GM19372 (cell line): ENCODE data around the gene ELL.

Experiments used
- ATAC-seq: cut with Tn5 transposase; IDR thresholded peaks from one replicate; pipeline ENCODE4 v1.9.1; 2021; ENCODE audit warnings: mild to moderate bottlenecking, low read depth, moderate library complexity; ENCODE audit not compliant: unreplicated experiment

The ELL gene

DNA sequence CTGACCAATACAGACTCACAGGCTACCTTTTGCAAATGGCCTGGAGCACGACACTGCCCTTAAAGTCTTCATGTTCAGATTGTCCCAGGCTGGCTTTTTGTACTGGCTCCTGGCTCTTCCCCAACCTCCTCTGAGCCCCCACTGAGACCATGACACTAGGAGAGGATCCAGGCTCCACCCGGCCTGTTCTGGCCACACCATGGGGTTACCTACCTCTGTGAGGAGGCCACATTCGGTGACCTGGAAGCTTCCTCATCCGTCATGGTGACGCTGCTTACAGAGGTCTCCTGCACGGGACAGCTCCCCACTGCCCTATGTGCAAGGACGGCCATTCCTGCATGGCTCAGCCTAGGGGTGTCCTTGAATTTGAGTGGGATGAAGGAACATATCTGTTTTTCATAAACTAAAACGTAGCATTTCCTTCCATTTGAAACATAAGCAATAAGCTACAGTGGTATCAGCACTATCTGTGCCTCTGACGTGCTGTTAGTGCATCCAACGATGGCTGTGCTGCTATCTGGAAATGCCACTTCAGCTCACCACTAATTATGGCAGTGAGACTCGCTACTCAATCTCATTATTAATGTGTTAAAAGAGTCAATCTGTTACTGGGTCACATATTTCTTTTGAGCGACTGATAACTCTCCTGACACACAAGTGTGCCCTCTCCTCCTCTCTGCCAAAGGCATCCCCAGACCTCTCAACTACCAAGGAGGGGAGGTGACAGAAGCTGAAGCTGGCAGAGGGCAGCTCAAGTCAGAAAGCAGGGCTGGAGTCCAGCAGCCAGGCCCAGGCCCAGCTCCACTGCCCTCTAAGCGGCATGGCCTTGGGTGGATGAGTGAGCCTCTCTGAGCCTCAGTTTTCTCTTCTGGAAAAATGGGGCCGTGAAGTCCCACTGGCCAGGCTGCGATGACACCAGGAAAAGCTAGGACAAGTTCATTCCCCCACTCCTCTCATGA lies 29.6 kb downstream of the ELL start:
- no peak for ATAC-seq

DNA sequence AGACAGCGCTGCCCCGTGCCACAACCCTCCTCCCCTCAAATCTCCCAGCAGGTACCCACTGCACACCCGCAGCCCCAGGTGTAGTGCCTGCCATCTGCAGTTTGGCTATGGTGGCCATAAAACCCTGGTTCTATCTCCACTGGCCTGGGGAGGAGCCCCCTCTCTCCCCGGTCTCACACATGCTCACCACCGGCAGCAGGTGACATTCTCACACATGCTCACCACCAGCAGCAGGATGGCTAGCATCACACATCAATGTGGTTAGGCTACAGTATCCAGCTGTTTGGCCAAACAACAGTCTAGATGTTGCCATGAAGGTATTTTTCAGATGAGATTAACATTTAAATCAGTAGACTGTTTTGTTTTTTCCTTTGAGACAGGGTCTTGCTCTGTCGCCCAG lies 31.1 kb downstream of the ELL start:
- no peak for ATAC-seq

DNA sequence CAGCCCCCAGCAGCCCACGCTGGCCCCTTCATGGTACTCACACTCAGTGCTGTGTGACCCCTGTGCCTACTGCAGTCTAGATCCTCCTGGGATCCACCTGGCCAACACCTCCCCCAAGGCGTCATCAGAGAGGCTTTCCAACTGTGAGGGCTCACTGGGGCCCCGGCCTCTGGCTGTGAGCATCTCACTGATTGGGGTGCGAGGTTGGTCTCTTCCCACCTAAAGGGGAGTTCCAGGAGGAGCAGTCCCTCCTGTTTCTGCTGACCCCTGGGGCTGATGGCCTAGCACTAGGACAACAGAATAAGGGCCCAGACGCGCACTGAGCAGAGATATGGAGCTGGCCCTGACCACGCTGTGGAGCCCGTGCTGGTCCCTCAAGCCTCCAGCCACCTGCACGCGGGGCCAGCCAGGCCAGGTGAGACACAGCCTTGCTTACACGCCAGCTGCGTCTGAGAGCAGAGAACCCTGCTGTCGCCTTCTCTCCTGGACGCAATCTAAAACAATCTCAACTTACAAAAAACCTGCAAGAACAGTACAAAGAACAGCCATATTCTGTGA lies 32.2 kb downstream of the ELL start:
- ATAC-seq = no peak

DNA sequence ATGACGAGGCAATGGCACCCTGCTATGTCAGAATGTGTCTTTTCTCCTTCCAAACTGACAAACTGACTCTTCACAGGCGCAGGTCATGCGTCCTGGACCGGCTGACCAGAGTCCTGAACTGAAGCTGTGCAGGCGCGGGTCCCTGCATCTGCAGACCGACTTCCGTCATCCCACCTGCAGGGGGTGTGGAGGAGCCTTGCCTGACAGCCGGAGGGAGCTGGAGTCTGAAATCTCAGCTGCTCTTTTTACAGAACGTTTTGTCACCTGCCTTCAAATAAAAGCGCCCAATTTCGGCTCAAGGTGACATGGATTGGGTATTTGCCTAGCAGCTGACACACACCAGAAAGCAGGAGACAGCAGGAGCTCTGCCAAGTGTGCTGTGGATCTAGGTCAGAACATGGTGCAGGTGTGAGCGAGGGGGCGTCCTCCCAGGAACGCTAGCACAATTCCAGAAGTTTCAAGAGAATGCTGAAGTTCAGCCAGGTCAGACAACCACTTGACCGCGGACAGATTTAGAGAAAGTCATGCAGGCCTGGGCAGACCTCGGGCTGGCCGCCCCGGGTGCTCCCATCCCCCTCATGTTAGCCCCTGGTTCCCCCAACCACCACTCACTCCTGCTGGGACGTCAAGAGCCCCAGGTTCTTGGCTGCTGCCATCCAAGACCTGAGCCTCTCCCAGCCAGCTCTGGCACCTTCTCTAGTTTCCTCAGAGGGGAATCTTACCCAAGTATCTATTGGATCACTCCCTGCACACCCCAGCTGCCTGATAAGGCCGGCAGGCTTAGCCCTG lies 32.8 kb downstream of the ELL start:
- ATAC-seq = no peak

DNA sequence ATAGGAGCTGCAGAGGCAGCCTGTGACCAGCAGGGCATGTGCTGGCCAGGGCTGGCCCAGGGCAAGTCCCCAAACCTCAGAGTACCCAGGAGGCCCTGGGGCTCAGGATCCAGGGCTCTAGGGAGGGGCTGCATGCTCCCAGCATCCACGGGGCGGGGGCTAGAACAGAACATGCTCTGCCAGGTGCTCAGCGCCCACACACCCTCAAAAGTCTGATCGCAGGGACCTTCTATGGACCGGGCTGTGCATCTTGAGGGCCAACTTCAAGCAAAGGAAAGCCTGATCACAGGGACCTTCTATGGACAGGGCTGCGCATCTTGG lies 33.5 kb downstream of the ELL start:
- ATAC-seq = no peak

DNA sequence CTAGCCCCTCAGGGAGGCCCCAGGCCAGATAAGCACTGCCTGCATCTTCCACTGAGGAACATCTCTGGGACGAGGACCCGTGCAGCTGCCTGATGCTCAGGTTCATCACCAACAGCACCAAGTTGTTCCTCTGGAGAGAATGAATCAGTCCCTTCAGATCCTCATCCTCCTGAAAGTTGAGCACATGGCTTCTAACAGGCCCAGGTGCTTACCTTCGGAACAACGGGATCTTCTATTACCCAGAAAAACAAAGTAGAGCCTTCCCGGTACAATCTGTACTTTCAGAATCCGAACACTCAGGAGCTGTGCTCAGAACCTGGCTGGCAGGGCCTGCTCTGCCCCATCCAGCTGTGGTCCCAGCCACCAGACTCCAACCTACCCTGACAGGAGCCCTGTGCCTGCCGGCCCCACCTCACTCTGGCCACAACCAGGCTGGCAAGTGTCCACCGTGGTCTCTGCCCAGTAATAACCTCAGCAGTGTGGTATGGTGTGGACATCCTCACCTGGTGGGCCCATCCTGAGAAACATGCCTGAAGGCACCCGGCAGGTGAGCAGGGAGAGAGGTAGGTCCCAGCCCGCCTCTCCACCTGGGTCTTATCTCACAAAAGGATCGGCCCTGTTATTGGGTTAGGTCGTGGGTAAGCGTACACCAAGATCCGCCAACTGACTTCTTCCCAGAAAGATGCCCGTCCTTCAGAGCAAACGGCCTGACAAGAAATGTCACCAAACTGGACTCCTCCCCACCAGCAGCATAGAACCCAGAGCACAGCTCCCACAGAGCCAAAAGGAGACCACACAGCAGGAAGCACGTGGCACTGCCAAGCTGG lies 34.1 kb downstream of the ELL start:
- no peak for ATAC-seq

DNA sequence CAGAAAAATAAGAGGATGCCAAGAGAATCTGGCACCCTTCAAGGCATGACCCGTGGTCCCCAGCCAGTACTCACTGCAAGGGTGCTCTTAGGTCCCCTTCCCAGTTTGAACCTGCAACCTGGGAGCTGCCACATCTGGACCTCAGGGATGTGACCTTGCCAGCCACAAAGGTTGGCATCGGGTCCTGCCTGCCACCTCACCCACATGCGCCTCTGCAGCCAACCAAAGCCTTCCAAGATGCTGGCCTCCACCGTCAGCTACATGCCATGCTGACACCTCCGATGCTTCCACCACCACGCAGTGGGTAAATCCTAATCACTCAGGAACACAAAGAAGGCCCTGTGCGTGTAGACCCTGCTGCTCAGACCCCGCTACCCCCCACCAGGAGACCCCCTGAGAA lies 35.1 kb downstream of the ELL start:
- ATAC-seq = no peak

DNA sequence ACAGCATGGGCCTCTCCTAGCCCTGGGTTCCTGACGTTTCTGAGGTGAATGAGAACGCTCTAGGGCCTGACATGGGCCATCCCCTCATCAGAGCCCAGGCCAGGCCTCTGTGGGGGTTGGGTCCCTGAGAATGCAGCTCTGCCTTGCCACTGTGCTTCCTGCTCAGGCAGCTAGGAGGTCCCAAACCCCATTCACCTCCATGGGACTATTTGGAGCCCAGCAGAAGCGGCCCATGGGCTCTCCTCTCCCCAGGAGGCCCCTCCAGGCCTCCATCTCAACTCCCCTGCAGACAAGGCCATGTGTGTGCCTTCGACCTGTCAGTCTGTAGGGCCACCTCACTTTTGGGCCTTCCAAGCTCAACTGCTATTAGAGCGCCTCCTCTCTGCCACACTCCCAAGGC lies 36.9 kb downstream of the ELL start:
- no peak for ATAC-seq

DNA sequence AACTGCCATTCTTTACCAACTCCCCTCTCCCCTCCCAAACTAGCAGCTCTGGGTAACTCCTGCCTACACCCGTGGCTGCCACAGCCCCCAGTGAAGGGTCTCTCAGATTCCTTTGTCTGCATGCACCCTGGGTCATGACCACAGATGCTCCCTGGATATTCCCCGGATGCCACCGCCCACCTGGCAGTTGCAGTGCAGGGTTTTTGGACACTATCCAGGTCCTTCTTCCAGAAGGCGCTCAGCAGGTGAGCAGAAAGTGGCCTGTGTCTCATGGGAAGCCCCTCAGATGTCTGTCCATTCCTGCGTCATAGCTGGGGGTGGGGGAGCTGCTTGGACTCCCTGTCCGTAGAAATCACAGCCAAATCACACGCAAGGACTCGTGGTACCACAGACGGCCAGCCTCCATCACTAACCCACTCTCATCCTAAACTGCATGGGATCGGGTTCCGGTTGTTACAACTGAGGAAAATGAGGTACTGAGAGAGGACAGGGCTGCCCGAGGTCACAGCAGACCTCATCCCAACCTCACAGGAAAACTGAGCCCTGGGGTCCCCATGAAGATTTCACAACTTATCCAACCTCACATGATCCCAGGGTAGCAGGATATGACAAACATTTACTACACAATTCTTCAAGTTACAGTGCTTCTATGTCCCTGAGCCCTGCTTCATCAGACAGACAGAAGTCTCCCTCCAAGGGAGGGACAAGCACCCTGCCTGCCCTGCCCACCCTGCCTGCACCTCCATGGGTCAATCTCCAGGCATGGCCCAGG lies 38.6 kb downstream of the ELL start:
- ATAC-seq = no peak

DNA sequence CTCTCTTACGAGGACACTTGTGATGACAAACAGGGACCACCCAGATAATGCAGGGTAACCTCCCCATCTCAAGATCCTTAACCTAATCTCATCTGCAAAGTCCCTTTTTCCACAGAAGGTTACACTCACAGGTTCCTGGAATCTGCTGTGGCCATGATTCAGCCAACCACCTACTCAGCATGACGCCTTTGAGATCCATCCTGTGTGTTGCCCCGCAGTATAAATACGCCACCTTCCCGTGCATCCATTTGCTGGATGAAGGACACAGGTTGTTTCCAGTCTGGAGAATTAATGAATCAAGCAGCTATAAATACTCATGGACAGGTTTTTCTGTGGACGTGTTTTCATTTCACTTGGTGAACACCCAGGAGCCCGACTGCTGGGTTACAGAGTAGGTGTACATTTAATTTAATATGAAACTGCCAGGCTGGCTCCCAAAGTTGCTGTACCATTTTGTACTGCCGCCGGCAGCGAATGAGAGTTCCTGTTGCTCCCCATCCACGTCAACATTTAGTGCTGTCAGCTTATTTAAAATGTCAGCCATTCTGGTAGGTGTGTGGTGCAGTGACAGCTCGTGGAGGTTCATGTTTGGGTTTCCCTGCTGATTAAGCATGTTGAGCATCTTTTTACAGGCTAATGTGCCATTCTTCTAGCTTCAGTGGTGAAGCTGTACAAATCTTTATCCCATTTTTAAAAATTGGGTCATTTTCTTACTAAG lies 40.2 kb downstream of the ELL start:
- ATAC-seq = no peak

DNA sequence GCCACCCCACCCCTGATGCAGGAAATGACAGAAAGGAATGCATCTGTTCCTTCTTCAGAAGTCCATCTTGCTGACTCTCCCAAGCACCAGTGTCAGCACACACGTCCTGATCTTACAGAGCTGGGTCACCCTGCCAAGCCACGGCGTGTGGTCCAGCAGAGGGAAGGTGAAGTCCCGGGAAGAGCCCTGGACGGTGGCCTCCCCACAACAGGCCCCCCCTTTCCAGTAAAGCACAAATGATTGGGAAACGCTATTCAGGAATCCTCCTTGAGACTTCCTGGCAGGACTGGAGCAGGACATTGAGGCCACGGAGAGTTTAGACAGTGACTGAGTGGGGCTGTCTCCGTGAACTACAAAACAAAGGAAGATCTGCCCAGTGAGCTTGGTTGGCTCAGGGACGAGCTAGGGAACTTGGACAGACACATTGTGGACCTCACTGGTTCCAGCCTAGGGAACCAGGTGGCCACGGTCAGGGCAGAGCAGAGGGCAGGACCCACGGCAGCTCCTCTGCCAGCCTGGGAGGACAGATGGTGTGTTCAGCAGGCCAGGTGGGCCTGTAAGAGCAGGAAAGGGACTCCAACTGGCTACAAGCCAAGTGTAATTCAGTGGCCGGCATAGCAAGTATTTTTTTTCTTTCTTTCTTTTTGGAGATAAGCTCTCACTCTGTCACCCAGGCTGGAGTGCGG lies 41.7 kb downstream of the ELL start:
- no peak for ATAC-seq

DNA sequence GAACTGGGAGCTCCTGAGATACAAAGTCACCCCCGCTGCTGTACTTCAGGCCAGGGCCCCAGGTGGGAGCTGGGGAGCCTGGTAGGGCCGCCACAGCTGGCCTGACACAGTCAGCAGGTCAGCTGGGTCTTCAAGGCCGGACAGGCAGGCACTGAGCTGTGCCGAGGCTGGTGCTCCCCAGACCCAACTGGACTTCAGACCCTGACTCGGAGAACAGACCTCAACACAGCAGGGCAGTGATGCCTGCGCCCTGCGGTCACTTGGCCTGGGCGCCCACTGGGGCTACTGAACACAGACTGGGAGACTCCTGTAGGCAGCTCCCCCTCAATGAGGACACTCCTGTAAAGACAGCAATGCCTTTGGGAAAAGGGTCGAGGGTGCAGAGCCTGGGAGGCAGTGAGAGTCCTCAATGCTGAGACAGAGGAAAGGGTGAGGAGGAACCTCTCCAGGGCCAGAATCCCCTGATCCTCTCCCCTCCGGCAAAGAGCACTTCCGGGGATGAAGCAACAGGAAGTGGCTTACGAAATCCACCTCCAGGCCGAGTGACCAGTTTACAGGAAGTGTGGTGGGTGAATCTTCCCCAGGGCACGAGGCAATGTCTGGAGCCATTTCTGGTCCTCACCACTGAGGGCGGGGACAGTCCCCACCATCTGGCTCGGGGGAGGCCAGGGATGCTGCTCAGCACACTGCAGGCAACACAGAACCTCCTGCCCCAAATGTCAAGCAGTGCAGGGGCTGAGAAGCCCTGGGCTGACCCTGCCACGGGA lies 43.1 kb downstream of the ELL start:
- peak; percentile 72 for ATAC-seq

DNA sequence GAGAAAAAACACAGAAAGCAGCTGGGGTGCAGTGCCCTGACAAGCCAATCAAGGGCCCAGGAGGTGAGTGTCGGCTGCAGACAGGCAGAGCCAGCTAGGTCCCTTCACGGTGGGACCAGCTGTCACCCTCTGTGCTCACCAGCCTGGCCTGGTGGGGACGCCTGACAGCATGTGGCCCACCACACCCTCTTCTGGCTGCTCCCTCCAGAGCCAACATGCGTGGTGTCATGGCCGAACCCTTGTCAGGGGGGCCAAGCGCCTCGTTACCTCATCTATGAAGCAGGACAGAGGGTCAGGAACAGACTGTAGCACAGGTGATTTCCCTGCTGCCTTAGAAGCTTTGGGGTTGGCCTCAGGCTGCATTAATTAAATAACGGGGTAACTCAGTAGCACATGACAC lies 43.9 kb downstream of the ELL start:
- no peak for ATAC-seq

DNA sequence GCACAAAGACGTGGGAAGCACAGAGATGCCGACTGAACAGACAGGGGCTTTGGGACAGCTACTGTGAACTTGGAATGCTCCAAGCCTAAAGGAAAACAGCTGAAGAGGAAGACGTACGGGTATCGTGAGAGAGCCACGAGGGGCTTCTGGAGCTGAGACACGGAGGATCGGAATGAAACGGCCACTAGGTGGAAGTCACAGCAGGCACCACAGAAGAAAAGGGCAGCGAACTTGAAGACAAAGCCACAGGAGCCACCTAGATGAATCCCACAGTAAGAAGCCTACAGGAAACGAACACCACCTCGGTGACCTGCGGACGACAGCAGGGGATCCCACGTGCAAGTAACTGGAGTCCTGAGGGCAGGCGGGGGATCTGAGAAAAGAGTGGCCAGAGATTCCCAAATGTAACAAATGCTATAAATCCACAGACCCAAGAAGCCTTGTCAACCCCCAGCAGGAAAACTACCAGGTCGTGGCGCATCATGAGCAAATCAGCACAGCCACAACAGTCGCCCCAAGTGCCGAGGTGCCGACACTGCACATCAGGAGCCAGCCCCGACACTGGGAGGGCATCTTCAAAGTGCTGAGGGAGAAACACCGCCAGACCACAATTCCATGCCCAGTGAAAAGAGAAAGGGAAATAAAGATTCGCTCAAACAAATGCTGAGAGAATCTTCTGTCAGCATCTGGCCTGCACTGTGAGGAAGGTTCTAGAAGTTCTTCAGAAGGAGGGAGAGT lies 44.7 kb downstream of the ELL start:
- no peak for ATAC-seq

DNA sequence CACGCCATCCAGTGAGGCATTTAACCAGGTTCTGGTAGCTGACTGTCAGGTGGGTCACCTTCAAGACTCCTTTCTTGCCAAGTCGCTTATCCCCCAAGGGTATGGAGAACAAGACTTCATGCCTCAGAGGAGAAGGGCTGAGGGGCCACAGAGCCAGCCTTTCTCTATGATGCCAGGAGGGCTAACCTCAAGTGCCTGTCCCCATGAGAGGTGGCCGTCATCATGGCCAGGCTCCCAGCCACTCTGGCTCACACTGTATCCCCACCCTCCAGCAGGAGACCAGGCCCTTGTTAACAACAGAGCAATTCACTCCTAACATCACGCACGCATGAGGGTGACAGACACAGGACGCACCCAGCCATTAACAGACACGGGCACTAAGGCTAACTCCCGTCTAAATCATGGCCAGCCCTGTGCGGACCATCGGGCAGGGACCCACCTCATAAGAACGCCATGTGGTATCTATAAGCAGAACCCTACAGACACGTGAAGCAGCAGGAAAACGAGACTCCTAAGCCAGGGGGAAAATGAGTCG lies 45.3 kb downstream of the ELL start:
- ATAC-seq = no peak

DNA sequence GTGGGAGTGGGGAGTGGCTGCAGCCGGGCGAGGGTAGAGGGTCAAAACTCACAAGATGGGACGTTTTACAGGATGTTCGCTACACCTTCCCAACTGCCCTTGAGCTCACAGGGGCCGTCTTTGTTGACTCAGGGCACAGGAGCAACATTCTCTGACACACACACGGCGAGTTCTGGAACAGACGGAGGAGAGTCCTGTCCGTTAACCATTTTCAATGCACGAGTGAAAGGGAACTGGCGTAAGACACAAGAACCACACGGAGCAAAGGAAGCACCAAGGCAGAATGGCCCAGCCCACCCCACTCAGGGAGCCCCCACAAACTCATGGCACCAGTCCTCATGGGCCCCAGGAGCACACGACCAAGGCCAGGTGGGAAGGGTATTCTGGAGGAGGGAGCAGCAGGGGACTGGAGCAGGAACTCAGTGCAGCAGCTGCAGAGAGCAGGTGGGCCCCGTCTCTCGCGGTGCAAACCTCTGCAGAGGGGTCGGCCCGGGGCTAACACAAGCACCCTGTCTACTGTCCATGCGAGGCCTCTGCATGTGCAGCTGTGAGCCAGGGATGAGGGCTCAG lies 46.0 kb downstream of the ELL start:
- ATAC-seq = no peak

DNA sequence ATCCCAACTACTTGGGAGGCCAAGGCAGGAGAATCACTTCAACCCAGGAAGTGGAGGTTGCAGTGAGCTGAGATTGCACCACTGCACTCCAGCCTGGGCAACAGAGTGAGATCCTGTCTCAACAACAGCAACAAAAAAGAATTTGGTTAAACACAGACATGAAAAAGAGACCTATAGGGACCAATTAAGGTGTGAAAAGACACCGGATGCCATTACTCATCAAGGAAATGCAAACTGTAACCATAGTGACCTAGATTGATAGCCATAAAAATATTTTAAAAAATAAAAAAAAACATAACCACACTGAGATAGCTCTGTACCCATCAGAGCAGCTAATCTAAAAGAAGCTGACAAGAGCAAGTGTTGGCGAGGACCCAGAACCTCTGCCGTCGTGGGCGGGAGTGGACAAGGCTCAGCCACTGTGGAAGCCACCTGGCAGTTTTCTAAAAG lies 46.8 kb downstream of the ELL start:
- no peak for ATAC-seq
